H1 (cell line): ENCODE measurements around the gene ZNF77.

Experiments used
- CTCF ChIP-seq, 3 experiments: IDR thresholded peaks; 1 replicate in 2 of 3; 2 replicates in 1 of 3; pipeline versions ENCODE4 v1.5.1 to v1.6.1; 2011; ENCODE audit warnings: low read length in 3 of 3, mild to moderate bottlenecking in 3 of 3, inconsistent platforms in 2 of 3, low read depth in 1 of 3, moderate library complexity in 1 of 3; ENCODE audit not compliant: insufficient read depth in 1 of 3; ENCODE audit errors: control extremely low read depth in 1 of 3
- EP300 ChIP-seq, 2 experiments: IDR thresholded peaks; 1 replicate in 1 of 2; 2 replicates in 1 of 2; pipeline ENCODE4 v1.6.1; 2011 to 2012; ENCODE audit warnings: low read depth in 2 of 2, low read length in 2 of 2, mild to moderate bottlenecking in 2 of 2, borderline replicate concordance in 1 of 2, inconsistent platforms in 1 of 2, moderate library complexity in 1 of 2
- HDAC2 ChIP-seq, 2 experiments: fragments of 300-600 bp in 1 of 2; sonication (generic) in 1 of 2; IDR thresholded peaks; 2 replicates each; pipeline ENCODE4 v1.6.1; 2011 to 2012; ENCODE audit warnings: low read depth in 2 of 2, low read length in 2 of 2, mild to moderate bottlenecking in 2 of 2, moderate library complexity in 2 of 2, borderline replicate concordance in 1 of 2, inconsistent platforms in 1 of 2

- TF ChIP-seq HDAC2 (IDR thresholded peaks at IDR 0.05; ENCODE audit: borderline replicate concordance in 1 of 2, low read depth in 2 of 2, low read length in 2 of 2) = no peak
- TF ChIP-seq CTCF (IDR thresholded peaks at IDR 0.05; ENCODE audit: control extremely low read depth in 1 of 3, insufficient read depth in 1 of 3, low read depth in 1 of 3, low read length in 3 of 3) = no peak
- TF ChIP-seq EP300 (IDR thresholded peaks at IDR 0.05; ENCODE audit: borderline replicate concordance in 1 of 2, low read depth in 2 of 2, low read length in 2 of 2) = peak in 1 of 2 experiments; percentile 63; a peak in 1 of 3 replicates
These were observed 42.3 kb upstream of the ZNF77 start for GRCh38 chr19:2986951-2987524.
